Measurements from ENCODE around the gene IMMP2L. TPM values are rescaled to one million over a fixed set of nuclear protein-coding genes. Genes with fewer than 3 reads are reported as not detected.
A peak's percentile ranks its signal among the peaks of the same experiment; 100 is the strongest.
"Not testable (repeated sequence)": the region's sequence is repeated elsewhere in the genome, so short reads cannot be mapped to it uniquely, and the experiment has no call there.

The IMMP2L gene
- total RNA-seq, 2 donors from 2014 or later: 10.9 to 12.7 TPM

GRCh38 chr7:111074071-111074747 lies 488.1 kb downstream of the IMMP2L start:
- H3K27me3 Mint-ChIP-seq: no peaks in the 10 kb centered on the region
- peak overlapping the region; percentile 71 to 77 for H3K27ac Mint-ChIP-seq
- peak overlapping the region; percentile 66 for H3K4me3 Mint-ChIP-seq
- no peak for DNase-seq (ENCODE audit: low spot score)
- H3K9me3 Mint-ChIP-seq: peaks cover 7% of the 10 kb centered on the region
- H3K4me1 Mint-ChIP-seq (ENCODE audit: low read depth in 2 of 2): peaks cover 19 to 32% of the 10 kb centered on the region in 2 donors
- H3K36me3 Mint-ChIP-seq: peaks cover 13% of the 10 kb centered on the region
- ATAC-seq: peak in 1 of 2 donors; percentile 59

DNA sequence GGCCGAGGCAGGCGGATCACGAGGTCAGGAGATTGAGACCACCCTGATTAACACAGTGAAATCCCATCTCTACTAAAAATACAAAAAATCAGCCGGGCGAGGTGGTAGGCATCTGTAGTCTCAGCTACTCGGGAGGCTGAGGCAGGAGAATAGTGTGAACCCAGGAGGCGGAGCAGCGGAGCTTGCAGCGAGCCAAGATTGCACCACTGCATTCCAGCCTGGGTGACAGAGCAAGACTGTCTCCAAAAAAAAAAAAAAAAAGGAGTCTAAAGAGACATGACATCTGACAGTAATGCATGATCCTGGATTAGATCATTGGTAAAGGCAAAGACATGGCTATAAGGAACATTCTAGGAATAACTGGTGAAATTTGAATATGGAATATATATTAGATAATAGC lies 489.6 kb downstream of the IMMP2L start:
- peaks cover 19 to 32% of the 10 kb centered on the region in 2 donors for H3K4me1 Mint-ChIP-seq (ENCODE audit: low read depth in 2 of 2)
- ATAC-seq, H3K27ac Mint-ChIP-seq: not testable (repeated sequence)

DNA sequence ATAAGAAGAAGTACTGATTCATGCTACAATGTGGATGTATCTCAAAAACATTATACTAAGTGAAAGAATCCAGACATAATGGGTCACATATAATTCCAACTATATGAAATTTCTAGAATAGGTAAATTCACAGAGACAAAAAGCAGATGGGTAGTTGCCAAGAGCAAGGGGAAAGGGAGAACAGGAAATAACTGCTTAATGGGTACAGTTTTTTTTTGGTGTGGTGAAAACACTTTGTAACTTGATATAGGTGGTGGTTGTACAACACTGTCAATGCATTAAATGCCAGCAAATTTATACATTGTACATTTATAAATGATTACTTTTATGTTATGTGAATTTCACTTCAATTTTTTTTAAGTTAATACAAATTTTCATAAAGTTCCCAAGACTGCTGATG lies 490.7 kb downstream of the IMMP2L start:
- DNase-seq (ENCODE audit: low spot score) (no peak), ATAC-seq (no peak)
- Mint-ChIP-seq H3K27ac (no peak overlapping the region), H3K36me3 (peaks cover 17% of the 10 kb centered on the region), H3K9me3 (peaks cover 3% of the 10 kb centered on the region), H3K4me3 (no peak overlapping the region), H3K4me1 (ENCODE audit: low read depth in 2 of 2) (peaks cover 19 to 32% of the 10 kb centered on the region in 2 donors), H3K27me3 (no peaks in the 10 kb centered on the region)

More for the DNA sequence above, 489.6 kb downstream of the IMMP2L start:
- not testable (repeated sequence) for DNase-seq (ENCODE audit: low spot score); H3K27me3 Mint-ChIP-seq; H3K9me3 Mint-ChIP-seq; H3K4me3 Mint-ChIP-seq
- H3K36me3 Mint-ChIP-seq: peaks cover 14% of the 10 kb centered on the region

DNA sequence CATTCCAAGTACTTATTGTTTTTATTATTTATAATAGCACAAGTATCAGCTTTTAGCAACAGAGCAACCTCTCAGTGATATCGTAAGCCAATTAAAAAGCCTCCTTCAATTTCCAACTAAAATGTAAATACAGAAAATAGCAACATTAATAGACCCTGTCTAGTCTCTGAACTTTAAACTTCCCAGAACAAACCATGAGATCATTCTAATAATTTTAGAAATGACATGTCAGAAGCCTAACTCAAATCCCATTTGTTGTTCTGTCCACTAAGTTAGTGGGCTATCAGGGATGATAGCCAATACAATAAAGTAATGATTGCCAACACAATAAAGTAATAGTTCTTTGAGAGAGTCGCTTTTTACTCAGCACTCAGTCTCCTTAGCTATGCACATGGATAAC lies 493.7 kb downstream of the IMMP2L start:
- Mint-ChIP-seq H3K4me1 (ENCODE audit: low read depth in 2 of 2) (peaks cover 2 to 6% of the 10 kb centered on the region in 2 donors), H3K27me3 (no peaks in the 10 kb centered on the region), H3K36me3 (peaks cover 9% of the 10 kb centered on the region), H3K4me3 (no peak overlapping the region), H3K9me3 (peaks cover 4% of the 10 kb centered on the region), H3K27ac (no peak overlapping the region)
- DNase-seq (ENCODE audit: low spot score) (no peak), ATAC-seq (no peak)

GRCh38 chr7:111067682-111068081 lies 494.6 kb downstream of the IMMP2L start:
- H3K27ac Mint-ChIP-seq: no peak overlapping the region
- H3K9me3 Mint-ChIP-seq: peaks cover 7% of the 10 kb centered on the region
- ATAC-seq: no peak
- H3K27me3 Mint-ChIP-seq: no peaks in the 10 kb centered on the region
- no peak for DNase-seq (ENCODE audit: low spot score)
- H3K4me3 Mint-ChIP-seq: no peak overlapping the region
- H3K4me1 Mint-ChIP-seq (ENCODE audit: low read depth in 2 of 2): no peaks in the 10 kb centered on the region
- peaks cover 13% of the 10 kb centered on the region for H3K36me3 Mint-ChIP-seq

GRCh38 chr7:111067251-111067650 lies 495.0 kb downstream of the IMMP2L start:
- Mint-ChIP-seq H3K4me3 (no peak overlapping the region), H3K36me3 (peaks cover 13% of the 10 kb centered on the region), H3K9me3 (peaks cover 7% of the 10 kb centered on the region), H3K27me3 (no peaks in the 10 kb centered on the region), H3K27ac (no peak overlapping the region), H3K4me1 (ENCODE audit: low read depth in 2 of 2) (no peaks in the 10 kb centered on the region)
- no peak for ATAC-seq
- no peak for DNase-seq (ENCODE audit: low spot score)

GRCh38 chr7:111063166-111063565 lies 499.1 kb downstream of the IMMP2L start:
- Mint-ChIP-seq H3K4me3 (no peak overlapping the region), H3K27ac (no peak overlapping the region), H3K4me1 (ENCODE audit: low read depth in 2 of 2) (no peaks in the 10 kb centered on the region), H3K27me3 (no peaks in the 10 kb centered on the region), H3K9me3 (peaks cover 16% of the 10 kb centered on the region), H3K36me3 (peaks cover 22% of the 10 kb centered on the region)
- no peak for DNase-seq (ENCODE audit: low spot score)
- ATAC-seq: no peak

DNA sequence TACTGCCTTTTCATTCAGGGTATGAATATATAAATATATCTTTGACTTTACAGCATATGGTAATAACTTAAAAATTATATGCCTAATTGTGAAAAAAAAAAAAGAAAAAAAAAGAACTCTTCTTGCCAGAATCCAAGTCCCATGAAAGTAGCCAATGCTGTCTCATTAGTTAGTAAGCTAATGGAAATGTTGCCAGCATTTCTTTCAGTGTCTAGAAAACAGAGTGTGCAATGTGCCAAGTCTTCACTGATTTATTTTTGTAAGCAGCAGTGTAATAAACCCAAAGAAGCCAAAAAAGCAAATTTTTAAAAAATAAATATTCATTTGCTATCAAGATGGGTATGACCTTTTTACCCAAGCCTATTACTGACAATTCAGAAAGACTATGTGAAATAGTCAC lies 502.5 kb downstream of the IMMP2L start:
- DNase-seq (ENCODE audit: low spot score) (no peak), ATAC-seq (no peak)
- Mint-ChIP-seq H3K27ac (no peak overlapping the region), H3K4me3 (no peak overlapping the region), H3K4me1 (ENCODE audit: low read depth in 2 of 2) (no peaks in the 10 kb centered on the region), H3K27me3 (no peaks in the 10 kb centered on the region), H3K36me3 (peaks cover 18% of the 10 kb centered on the region), H3K9me3 (peaks cover 18% of the 10 kb centered on the region)

DNA sequence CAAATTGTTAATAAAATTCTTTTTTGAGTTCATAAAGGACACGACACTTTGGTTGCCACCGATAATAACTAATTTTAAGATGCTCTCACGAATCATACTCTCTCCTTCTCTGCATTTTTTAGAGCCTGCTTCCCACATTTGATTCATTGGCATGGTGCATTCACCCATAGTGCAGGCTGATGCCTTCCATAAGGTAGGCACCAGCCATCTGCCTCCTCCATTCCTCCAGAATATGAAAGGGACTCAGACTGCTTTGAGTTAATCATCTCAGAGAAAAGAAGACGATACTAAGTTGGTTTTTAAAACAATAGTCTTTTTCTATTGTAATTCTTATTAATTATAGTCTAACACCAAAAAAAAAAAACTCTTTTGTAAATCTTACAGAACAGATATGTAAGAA lies 505.2 kb downstream of the IMMP2L start:
- Mint-ChIP-seq H3K27ac (no peak overlapping the region), H3K27me3 (no peaks in the 10 kb centered on the region), H3K36me3 (peaks cover 7% of the 10 kb centered on the region), H3K4me1 (ENCODE audit: low read depth in 2 of 2) (no peaks in the 10 kb centered on the region), H3K4me3 (no peak overlapping the region), H3K9me3 (peaks cover 12% of the 10 kb centered on the region)
- no peak for ATAC-seq
- no peak for DNase-seq (ENCODE audit: low spot score)

GRCh38 chr7:111056371-111056770 lies 505.9 kb downstream of the IMMP2L start:
- no peaks in the 10 kb centered on the region for H3K4me1 Mint-ChIP-seq (ENCODE audit: low read depth in 2 of 2)
- peaks cover under 1% of the 10 kb centered on the region for H3K36me3 Mint-ChIP-seq
- peaks cover 6% of the 10 kb centered on the region for H3K9me3 Mint-ChIP-seq
- no peak for ATAC-seq
- H3K27me3 Mint-ChIP-seq: no peaks in the 10 kb centered on the region
- no peak for DNase-seq (ENCODE audit: low spot score)
- no peak overlapping the region for H3K27ac Mint-ChIP-seq
- H3K4me3 Mint-ChIP-seq: no peak overlapping the region

DNA sequence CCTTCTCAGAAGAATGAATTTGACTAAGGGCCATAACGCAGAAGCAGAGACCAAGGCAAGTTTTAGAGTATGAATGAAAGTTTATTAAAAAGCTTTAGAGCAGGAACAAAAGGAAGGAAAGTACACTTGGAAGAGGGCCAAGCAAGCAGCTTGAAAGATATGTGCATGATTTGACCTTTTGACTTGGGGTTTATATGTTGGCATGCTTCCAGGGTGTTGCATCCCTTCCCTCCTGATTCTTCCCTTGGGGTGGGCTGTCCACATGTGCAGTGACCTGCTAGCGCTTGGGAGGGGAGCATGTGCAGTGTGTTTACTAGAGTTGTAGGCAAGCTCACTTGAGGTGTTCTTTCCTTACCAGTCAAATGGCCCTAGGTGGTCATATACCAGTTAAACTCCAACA lies 509.3 kb downstream of the IMMP2L start:
- Mint-ChIP-seq H3K4me3 (no peak overlapping the region), H3K4me1 (ENCODE audit: low read depth in 2 of 2) (no peaks in the 10 kb centered on the region), H3K36me3 (no peaks in the 10 kb centered on the region), H3K27ac (no peak overlapping the region), H3K9me3 (peaks cover 3% of the 10 kb centered on the region), H3K27me3 (no peaks in the 10 kb centered on the region)
- ATAC-seq (no peak), DNase-seq (ENCODE audit: low spot score) (no peak)

- H3K9me3 Mint-ChIP-seq: peaks cover 3% of the 10 kb centered on the region
- H3K36me3 Mint-ChIP-seq: no peaks in the 10 kb centered on the region
- H3K4me3 Mint-ChIP-seq: no peak overlapping the region
- DNase-seq (ENCODE audit: low spot score) (no peak), ATAC-seq (no peak)
- no peak overlapping the region for H3K27ac Mint-ChIP-seq
- H3K27me3 Mint-ChIP-seq: no peaks in the 10 kb centered on the region
- H3K4me1 Mint-ChIP-seq (ENCODE audit: low read depth in 2 of 2): no peaks in the 10 kb centered on the region
Measured at GRCh38 chr7:111051832-111052231, 510.5 kb downstream of the IMMP2L start.

- no peak overlapping the region for H3K27ac Mint-ChIP-seq
- DNase-seq (ENCODE audit: low spot score): no peak
- H3K27me3 Mint-ChIP-seq: no peaks in the 10 kb centered on the region
- no peak overlapping the region for H3K4me3 Mint-ChIP-seq
- H3K36me3 Mint-ChIP-seq: no peaks in the 10 kb centered on the region
- no peaks in the 10 kb centered on the region for H3K4me1 Mint-ChIP-seq (ENCODE audit: low read depth in 2 of 2)
- peaks cover 3% of the 10 kb centered on the region for H3K9me3 Mint-ChIP-seq
- ATAC-seq: no peak
Measured at GRCh38 chr7:111050875-111051416, 511.3 kb downstream of the IMMP2L start.

GRCh38 chr7:111049971-111050680 lies 512.2 kb downstream of the IMMP2L start:
- H3K36me3 Mint-ChIP-seq: no peaks in the 10 kb centered on the region
- H3K4me1 Mint-ChIP-seq (ENCODE audit: low read depth in 2 of 2): no peaks in the 10 kb centered on the region

More at GRCh38 chr7:111049971-111050680, 512.2 kb downstream of the IMMP2L start:
- Mint-ChIP-seq H3K27ac (no peak overlapping the region), H3K9me3 (no peaks in the 10 kb centered on the region), H3K4me3 (no peak overlapping the region), H3K27me3 (no peaks in the 10 kb centered on the region)
- ATAC-seq: no peak
- no peak for DNase-seq (ENCODE audit: low spot score)
